Stimulated activated CD4-positive, alpha-beta T cell treated with anti-CD3 and anti-CD28 coated beads, Interleukin-1b, Interleukin-23, amount 100 ng/mL, for 1 hour (primary cell): Measurements from ENCODE around the gene SLC8A1.

Experiments used
- DNase-seq, 2 donors: peaks; one replicate each; pipeline ENCODE4 v3.0.0-alpha.2; 2020; ENCODE audit warnings: low read depth in 2 of 2

SLC8A1 gene

DNA sequence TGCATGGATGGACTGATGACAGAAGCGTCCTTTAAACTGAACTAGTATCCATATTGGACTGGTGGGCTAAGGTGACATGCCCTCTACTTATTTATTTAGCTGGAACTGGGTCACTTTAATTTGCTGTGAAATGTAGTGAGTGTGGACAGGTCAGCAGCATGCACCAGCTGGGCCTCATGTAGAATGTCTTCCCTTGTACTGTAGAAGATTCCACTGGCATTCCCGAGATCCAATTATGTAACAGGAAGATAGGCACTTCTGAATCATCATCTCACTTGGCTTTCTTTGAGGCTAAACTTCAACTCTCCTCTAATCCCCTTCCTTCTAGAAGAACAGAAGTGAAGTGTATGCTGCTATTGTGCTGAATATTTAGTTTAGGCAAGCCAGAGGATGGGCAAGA, 296.2 kb downstream of the SLC8A1 start:
- DNase-seq: no peak

DNA sequence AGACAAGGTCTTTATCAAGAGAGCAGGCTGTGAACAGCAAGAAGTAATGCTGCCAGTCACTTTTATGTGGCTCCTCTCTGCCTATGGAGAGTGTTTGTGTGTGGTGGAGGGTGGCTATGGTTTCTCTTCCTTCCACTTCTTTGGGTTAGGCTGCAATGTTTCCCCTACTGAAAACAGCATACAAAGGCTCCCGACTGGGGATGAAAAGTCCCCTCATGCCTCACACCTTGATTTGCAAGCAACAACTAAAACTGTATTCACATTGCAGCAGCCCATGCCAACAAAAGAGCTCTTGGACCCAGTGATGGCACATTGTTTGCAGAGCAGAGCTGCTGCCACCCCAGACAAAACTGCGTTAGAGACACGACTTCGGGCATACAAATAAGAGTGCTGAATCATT, 301.6 kb downstream of the SLC8A1 start:
- no peak for DNase-seq

DNA sequence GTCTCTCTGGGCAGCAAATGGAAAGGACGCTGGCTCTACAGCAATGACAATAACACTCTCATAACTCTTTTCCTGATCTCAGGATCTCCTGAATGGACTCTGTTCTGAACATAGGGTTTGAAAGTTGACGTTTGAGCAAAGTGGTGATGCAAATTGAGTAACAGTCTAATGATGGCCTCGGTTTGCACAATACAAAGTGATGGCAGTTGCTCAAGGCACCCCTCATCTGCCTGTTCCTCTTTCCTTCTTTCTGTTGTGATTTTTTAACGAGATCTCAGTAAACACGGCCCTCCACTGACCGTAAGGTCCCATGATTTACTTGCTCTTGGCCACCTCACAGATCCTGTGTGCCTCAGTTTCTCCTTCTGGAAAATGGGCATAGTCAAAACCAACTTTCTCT, 303.6 kb downstream of the SLC8A1 start:
- DNase-seq: no peak

DNA sequence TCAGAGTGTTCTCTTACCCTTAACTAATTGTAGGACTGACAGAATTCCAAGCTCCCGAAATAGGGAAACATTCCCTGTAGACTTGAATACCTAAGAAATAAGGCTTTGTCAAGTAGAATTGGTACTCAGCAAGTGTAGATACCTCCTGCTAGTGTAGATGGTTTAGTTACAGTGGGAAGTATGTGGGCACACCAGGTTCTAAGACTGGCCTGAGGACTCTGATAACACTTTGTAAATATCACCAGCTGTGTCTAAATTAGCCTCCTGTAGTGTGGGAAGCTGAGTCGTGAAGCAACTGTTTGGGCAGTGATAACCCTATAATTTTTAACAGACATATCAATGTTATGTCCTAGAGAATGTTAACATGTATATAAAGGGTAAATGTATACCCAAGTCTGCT, 304.5 kb downstream of the SLC8A1 start:
- no peak for DNase-seq

DNA sequence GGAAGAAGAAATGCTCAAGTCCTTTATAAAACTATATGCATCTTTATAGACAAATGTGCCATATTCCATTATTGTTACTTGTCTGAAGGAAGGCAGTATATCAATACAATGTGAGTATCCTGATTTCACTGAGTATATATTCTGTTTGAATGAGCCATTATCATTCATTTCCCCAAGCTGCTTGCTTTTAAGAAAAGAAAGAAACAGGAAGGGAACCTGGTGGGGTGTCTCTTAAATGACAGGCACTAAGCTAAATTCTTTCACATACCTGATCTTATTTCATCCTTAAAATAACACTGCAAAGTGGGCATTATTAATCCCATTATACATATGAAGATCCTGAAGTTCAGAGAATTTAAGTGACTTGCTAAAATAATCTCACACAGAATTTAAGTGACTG, 307.9 kb downstream of the SLC8A1 start:
- no peak for DNase-seq

DNA sequence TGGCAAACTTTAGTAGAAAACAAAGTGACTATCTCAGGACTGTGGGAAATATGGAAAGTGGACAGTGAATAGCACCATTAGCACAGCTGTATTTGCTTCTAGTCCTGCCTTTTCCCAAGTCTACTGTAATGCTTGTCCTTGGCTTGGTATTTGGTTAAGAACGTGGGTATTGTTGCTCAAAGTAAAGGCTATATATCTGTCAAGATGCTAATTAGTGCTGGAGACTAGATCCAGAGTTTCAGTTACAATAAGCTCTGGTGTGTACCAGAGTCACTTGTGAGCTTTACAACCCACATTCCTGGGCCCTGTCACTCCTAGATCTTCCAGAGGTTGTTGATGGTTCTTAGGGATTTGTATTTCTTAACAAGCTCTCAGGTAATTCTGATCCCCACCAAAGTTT, 313.6 kb downstream of the SLC8A1 start:
- DNase-seq: no peak

DNA sequence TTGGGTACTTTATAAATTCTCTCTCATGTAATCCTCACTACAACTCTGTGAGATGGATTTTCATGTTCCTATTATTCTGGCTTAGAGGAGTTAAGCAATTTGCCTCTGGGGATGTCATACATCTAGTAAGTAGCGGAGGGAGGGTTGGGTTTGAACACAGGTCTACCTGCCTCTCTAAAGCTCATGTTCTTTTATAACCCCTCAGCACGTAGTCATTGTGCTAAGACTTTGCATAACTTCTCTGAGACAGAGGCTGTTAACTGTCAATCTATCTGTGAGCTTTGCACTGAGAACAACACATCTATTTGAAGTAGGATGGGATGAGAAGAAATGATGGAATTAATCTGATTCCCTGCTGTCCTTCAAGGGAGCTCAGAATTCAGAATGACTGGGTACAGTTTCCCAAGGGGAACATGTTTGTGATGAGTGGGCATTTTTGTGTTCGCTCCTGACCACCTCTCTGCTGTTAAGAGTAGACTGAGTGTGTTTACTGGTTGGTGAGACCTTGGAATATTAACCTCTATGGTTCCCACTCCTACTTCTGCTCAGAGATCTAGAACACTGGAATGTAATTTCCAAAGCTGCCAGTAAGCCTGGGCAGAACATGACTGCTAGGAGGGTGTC, 320.7 kb downstream of the SLC8A1 start:
- DNase-seq: no peak

DNA sequence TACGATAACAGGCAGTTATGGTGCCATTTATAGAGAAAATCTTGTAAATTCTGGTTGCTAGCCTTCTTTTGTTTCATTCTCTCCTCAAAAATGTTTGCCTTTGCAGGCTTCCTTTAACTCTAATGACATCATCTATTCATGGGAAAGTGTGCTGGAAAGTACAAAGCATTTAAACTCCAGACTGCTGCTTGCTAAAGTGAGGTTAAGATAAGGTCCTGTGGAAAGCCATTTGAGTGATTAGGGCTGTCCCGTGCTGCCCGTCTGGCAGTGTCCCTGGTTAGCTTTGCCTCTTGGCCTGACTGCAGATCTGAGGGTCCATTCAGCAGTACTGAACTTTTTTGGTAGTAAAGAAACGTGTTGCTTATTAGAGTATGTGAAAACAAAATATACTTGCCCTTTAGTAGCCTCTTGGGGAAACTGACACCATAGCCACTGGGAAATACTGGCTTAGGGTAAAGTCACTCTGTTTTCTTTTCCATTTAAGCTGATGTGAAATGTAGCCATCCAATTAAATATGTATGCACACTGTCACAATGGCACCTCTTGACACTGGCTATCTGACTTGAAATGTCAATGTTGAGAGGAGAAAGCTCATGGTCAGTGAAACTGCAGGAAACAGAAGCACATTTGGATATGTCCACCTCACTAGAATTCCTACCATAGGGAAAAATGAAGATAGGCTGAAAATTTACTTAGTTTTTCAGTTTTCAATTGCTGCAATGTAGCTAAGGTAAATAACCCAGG, 321.5 kb downstream of the SLC8A1 start:
- DNase-seq: no peak

DNA sequence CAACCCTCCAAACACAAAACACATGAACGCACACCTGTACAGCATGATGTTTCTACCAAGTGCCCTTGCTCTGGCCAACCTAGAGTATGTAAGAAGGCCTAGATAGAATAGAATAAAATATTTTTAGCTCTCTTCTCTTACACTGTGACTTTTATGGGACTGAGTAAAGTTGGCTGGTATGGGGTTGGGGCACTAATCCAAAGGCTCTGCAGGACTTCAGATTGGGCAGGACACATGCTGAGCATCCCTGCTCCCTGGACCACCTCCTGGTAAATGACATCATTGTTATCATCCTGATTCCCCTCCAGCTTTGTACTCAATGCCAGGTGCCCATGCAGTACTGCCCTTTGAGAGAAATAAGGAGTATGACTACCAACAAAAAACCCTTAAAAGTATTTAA, 322.2 kb downstream of the SLC8A1 start:
- no peak for DNase-seq

DNA sequence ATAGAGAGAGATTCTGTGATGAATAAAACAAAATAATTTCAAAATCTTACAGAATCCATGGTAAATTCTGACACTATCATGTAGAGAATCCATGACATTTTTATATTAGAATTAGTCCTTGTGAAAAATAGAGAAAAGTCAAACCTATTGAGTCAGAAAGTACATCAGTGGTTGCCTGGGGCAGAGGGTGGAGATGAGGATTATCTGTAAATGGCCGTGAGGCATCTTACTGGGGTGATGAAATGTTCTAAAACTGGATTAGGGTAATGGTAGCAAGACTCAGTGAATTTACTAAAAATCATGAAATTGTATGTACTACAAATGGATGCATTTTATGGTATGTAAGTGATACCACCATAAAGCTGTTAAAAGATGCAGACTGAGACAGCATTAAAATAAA, 323.1 kb downstream of the SLC8A1 start:
- no peak for DNase-seq

DNA sequence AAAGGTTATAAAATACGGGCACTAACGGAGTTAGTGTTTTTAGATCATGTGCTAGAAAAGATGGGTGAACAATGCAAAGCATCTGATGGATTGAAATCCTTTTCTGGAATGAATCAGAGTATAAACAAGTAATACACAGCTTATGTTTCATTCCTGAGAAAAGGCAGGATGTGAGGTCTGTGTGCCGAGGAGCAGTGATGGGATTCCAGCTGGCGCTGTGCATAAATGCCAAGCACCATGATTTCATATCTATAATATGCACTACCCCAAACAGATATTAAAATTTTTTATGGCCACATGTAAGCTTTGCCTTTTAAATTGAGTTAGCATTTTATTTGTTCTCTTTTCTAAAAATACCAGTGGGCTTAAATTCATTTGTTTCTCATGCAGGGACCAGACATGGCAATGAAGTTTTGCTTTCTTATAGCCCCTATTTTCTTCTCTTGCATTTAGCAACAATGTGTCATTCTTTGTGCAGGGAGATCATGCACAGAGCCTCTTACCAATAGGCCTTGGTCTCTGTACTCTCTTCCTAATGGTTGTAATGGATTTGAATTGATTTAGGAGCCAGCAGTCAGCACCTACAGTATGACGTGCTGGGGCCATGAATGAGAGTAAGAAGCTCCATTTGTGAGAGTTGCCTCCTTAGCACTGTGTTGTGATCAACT, 323.9 kb downstream of the SLC8A1 start:
- DNase-seq: no peak

DNA sequence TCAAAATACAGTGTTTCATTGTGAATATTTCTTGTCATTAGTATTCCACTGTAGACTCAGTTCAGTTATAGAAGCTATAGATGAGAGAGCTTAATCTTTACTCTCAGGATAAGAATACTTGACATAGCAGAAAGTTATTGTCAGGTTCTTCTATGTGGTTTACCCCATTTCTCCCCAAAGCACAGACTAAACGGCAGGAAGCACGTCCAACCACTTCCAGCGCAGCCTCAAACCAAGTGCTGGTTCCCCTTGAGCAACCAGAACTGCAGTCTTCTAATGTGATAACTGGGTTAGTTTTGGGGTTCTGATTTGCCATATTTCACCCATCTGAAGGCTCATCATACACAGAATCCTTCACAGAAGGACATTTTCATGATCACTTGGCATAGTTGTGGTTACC, 324.7 kb downstream of the SLC8A1 start:
- no peak for DNase-seq

DNA sequence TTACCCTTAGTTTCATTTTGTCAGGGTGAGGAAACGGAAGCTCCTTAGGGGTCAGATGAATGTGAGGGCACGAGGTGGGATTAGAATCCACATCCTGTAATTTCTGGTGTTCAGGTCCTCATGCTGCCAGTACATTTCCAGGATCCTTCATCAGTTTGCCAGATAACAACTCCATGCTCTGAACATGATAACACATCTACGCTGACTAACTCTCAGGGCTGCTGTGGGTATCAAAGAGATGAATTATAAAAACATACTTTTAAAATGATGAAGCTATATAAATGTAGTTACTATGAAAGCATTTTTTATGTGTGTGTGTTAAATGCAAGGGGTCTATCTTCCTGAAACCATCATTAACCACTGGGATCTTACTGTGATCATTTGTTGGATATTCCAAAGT, 325.9 kb downstream of the SLC8A1 start:
- no peak for DNase-seq

DNA sequence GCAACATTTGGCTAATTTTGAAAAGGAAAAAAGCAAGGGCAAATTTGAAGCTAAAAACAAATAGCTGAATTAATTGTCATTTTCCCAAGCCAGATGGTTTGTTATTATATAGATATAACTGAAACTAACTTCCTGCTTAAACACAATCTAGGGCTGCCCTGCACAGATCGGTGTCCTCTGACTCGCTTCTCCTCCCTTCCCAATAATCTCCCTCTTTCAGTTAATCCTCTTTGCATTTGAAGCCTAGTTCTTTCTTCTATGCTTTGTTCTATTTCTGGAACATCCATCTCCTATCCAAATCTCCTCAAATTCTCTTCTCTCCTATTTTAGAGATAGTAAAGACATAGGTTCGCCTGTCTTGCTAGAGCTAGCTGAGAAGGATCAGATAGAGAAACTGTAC, 328.1 kb downstream of the SLC8A1 start:
- no peak for DNase-seq

DNA sequence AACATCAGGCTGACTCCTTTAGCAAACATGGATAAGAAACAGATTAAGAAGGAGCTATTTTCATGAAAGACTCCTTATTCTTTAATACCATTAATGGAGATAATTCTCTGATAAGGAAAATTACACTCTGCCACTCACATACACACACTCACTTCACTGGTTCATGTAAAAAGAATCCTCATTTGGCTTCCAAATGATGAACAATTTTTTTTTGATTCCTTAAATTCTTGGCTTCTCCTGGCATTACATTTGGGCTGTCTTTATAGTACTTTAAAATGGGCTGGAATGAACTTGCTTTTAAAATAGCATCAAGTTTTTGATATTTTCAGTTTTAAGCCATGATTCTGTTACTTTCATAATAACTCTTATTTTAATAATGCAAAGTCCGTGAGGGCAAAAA, 328.6 kb downstream of the SLC8A1 start:
- no peak for DNase-seq

DNA sequence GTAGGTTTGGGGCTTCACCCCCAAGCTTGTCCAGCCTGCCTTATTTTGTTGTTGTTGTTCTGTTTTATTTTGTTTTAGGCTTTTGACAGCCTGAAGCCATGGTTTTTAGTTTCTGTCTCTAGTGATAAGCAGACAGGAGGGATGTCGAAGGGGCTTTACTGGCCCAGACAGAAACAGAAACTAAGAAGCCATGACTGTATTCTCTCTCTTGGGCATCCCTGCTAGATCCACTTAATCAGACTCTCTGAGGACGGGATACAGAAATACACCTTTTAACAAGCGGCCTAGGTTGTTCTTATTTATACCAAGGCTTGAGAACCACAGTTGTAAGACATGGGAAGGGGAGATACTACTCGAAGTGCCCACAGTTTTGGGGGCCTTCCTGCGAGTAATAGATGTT, 330.9 kb downstream of the SLC8A1 start:
- DNase-seq: no peak

DNA sequence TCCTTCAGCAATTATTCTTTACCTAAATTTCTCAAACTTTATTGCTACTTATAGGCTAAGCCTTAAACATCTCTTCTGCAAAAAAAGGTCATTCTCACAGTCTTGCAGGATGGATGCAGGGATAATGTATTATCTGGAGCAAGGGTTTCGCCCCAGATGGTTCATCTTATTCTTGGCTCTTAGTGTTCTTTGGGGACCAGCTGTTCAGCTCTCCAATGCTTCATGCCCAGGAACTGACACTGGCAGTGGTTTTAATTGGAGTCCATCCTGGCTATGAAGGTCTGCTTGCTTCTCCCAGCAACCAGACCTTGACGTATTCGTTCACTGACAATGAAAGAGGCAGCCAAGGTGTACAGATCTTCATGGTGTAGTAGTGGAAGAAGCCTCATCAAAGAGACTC, 331.9 kb downstream of the SLC8A1 start:
- DNase-seq: no peak

DNA sequence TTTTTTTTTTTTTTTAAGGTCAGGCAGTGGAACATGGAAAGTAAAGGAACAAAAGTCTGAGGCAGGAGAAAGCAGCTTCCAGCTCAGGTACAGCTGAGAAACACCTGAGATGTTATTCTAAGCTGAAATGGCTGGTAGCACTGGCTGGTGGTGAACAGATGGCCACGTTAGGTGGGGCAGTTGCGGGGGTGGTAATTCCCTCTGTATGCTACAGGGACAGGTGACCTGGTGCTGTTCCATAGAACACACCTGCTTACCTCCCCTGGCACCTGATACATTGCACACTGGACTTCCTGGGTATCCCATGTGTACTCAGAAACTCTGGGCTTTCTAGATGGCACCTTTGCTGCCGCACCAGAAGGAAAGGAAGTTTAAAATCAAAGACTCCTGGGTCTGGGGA, 333.3 kb downstream of the SLC8A1 start:
- DNase-seq: no peak

DNA sequence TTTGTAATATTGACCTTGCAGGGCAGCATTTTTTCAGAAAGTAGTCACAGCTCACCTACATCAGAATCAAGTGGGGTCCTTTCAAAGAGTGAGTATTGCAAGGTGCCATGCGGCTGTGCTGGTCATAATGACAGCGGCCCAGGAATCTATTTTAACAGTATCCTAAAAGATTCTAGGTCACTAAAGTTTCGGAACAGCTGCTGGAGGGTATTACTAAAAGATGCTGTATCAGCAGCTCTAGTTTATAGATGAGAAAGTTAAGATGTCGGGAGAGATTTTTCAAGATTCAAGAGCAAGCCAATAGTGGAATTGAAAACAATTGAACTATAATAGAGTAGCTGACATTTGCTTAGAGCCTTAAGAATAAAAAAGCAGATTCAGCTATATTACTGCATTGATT, 336.0 kb downstream of the SLC8A1 start:
- no peak for DNase-seq

DNA sequence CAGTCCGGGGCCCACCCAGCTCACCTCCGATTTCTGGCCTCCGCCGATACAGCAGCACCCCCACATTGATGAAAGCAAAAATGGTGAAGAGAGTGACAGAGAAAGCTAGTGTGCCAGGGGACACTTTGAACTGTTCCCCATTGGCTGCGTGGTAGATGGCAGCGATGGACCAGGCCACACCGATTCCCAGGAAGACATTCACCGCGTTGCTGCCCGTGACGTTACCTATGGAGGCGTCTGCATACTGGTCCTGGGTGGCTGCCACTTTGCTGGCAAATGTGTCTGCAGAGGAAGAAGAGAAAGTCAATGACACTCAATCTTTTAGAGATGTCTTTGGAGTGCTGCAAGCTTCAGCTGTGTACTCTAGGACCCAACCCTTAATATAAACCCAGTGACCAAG, 336.5 kb downstream of the SLC8A1 start:
- no peak for DNase-seq

DNA sequence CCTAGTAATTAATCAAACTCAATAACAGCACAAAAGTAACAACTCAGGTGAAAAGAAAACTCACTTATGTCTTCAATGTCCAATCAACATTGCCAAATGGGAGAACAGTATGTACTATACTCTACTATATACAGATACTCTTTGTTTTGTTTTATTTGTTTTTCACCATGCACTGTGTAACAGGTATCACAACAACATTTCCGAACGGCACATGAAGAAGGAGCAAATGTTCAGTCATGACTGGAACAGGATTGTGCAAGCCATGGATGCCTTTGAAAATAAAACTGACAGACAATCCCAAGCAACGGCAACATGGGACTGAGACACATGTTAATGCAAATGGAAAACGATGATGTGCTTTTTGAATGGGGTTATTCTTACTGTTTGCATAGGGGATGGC, 337.9 kb downstream of the SLC8A1 start:
- DNase-seq: no peak

DNA sequence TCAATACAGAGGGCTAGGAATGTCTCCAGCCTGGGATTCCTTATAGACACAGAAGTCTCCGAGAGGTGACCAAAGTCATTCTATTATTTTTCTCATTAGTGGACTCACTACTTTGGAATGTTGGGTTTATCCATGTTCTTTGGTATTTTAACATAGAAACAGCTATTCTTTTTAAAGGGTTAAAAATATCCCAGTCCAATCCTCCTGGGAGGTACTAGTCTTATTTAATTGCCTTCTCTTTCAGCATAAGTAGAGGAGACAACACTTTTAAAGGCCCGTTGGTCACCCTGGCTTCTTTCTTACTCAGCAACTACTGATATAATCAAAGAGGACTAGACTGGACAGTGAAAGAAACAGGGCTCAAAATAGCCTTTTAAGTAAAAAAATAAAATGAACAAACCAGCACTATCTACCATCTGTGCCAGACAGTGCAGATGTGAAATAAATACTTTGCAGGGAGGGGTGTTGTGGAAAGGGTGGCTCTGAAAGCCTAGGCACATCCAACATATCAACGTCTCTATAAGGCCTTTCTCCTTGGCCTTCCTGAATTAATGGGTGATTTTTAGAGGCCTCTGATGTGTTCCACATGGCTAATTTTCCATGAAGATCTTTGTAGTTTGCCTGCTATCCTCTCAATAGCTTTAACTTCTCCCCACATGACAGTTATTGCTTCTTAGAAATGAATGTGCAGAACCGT, 338.5 kb downstream of the SLC8A1 start:
- no peak for DNase-seq

DNA sequence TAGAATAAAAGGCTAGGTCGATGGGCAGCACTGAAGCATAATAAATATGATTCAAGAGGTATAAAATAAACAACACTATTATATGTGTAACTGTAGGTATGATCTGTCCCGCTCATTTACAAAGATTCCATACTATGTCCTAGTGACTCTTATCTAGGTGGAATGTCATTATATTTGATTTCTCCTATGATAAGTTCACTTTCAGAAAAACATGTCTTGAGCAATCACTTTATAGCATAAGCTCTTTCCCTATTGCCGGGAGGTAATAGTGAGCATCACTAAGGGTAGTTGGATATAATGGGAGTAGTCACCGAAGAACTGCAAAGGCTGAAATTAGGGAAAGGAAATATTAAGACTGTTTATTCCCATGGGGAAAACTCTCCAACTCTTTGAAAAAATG, 342.5 kb downstream of the SLC8A1 start:
- DNase-seq: no peak
